GM23338 (cell line): ENCODE results near the gene GPR153. TPM values are rescaled to one million over a fixed set of nuclear protein-coding genes. Genes with fewer than 3 reads are reported as not detected.

Experiments
- ATAC-seq: fragments of 200-7000 bp; cut with Tn5 transposase; 3 replicates; pipeline ENCODE4 v1.9.1; 2020
- DNase-seq: peaks from one replicate; pipeline ENCODE4 v3.0.0-alpha.2; 2015; ENCODE audit warnings: low spot score
- H2AFZ ChIP-seq: fragments of 200-600 bp; sonication (generic); 2 replicates; pipeline ENCODE4 v1.8.0; 2016; ENCODE audit warnings: antibody characterized with exemption, mild to moderate bottlenecking, moderate library complexity
- H3F3A ChIP-seq: fragments of 200-600 bp; sonication (generic); replicated peaks from 2 replicates; pipeline ENCODE4 v1.8.0; 2017; ENCODE audit warnings: antibody characterized with exemption, mixed run types, low read depth
- H3K27ac ChIP-seq: fragments of 200-600 bp; sonication (generic); 2 replicates; pipeline ENCODE4 v1.6.1; 2016; ENCODE audit warnings: low read depth
- H3K27me3 ChIP-seq: fragments of 200-600 bp; sonication (generic); 2 replicates; pipeline ENCODE4 v1.8.0; 2016; ENCODE audit warnings: mild to moderate bottlenecking, mixed run types, moderate library complexity; ENCODE audit not compliant: insufficient read depth
- H3K36me3 ChIP-seq: fragments of 200-600 bp; sonication (generic); 2 replicates; pipeline ENCODE4 v1.8.0; 2016; ENCODE audit warnings: mild to moderate bottlenecking; ENCODE audit not compliant: insufficient read depth
- H3K4me1 ChIP-seq: fragments of 200-600 bp; sonication (generic); 2 replicates; pipeline ENCODE4 v1.8.0; 2016; ENCODE audit warnings: mild to moderate bottlenecking, moderate library complexity; ENCODE audit not compliant: insufficient read depth
- H3K4me2 ChIP-seq: fragments of 200-600 bp; sonication (generic); 2 replicates; pipeline ENCODE4 v1.7.1; 2017; ENCODE audit warnings: mixed run types
- H3K4me3 ChIP-seq: fragments of 200-600 bp; sonication (generic); 2 replicates; pipeline ENCODE4 v1.6.1; 2016; ENCODE audit warnings: mixed run types
- H3K79me2 ChIP-seq: fragments of 200-600 bp; sonication (generic); replicated peaks from 2 replicates; pipeline ENCODE4 v1.8.0; 2017; ENCODE audit warnings: mild to moderate bottlenecking; ENCODE audit not compliant: insufficient read depth
- H3K9me2 ChIP-seq: fragments of 200-600 bp; sonication (generic); 2 replicates; pipeline ENCODE4 v1.8.0; 2017; ENCODE audit not compliant: insufficient read depth
- H4K20me1 ChIP-seq: fragments of 200-600 bp; sonication (generic); replicated peaks from 2 replicates; pipeline ENCODE4 v1.8.0; 2017; ENCODE audit warnings: mild to moderate bottlenecking; ENCODE audit not compliant: insufficient read depth
- H3K27ac Mint-ChIP-seq: 2 replicates; pipeline ENCODE4 v1.8.0; 2020; ENCODE audit warnings: inconsistent platforms, mild to moderate bottlenecking, moderate library complexity, mixed read lengths
- H3K27me3 Mint-ChIP-seq: 3 replicates; pipeline ENCODE4 v1.8.0; 2022; ENCODE audit warnings: low read depth, mild to moderate bottlenecking, moderate library complexity, mixed read lengths, inconsistent platforms; ENCODE audit not compliant: insufficient read depth, poor library complexity
- H3K36me3 Mint-ChIP-seq: 3 replicates; pipeline ENCODE4 v1.8.0; 2021; ENCODE audit warnings: low read depth, mild to moderate bottlenecking, inconsistent platforms, moderate library complexity, mixed read lengths
- H3K4me1 Mint-ChIP-seq: 3 replicates; pipeline ENCODE4 v1.8.0; 2020; ENCODE audit warnings: mild to moderate bottlenecking, inconsistent platforms, mixed read lengths
- H3K4me3 Mint-ChIP-seq: 3 replicates; pipeline ENCODE4 v1.8.0; 2021; ENCODE audit warnings: moderate library complexity, mild to moderate bottlenecking, inconsistent platforms, mixed read lengths
- H3K9me3 Mint-ChIP-seq: 3 replicates; pipeline ENCODE4 v1.8.0; 2020; ENCODE audit warnings: moderate library complexity, mild to moderate bottlenecking, inconsistent platforms, mixed read lengths
- EZH2phosphoT487 ChIP-seq: fragments of 200-600 bp; sonication (generic); IDR thresholded peaks from one replicate; pipeline ENCODE4 v1.8.1; 2018; ENCODE audit warnings: antibody characterized with exemption; ENCODE audit not compliant: unreplicated experiment
- POLR2AphosphoS5 ChIP-seq: IDR thresholded peaks from 2 replicates; pipeline ENCODE4 v1.6.1; 2016; ENCODE audit warnings: antibody characterized with exemption, low read depth
- REST ChIP-seq: IDR thresholded peaks from one replicate; pipeline ENCODE4 v1.6.1; 2018; ENCODE audit warnings: antibody characterized with exemption; ENCODE audit not compliant: unreplicated experiment
- ZNF114 ChIP-seq: fragments of 250-450 bp; sonication (Bioruptor Pico); IDR thresholded peaks from 2 replicates; pipeline ENCODE4 v1.5.0; 2020; ENCODE audit warnings: mild to moderate bottlenecking, moderate library complexity
- ZNF331 ChIP-seq: fragments of 250-450 bp; sonication (Bioruptor Pico); IDR thresholded peaks from 2 replicates; pipeline ENCODE4 v1.5.0; 2020; ENCODE audit warnings: low read depth, mild to moderate bottlenecking, moderate library complexity
- polyA plus RNA-seq: library from polyadenylated mRNA; unstranded; fragments of >200 nt; fragmentation: Nextera tagmentation; extraction: Ambion mirVana; gene quantifications from 2 replicates; pipeline ENCODE4 v1.2.1, GENCODE V29; 2016
- total RNA-seq: library from RNA; depleted of rRNA; stranded (reverse); fragments of >200 nt; shearing (Covaris generic); gene quantifications from 2 replicates; pipeline ENCODE4 v1.2.3, GENCODE V29; 2014
- TF ChIP-seq, protein P1 (sequence below): fragments of 250-450 bp; sonication (Bioruptor Pico); IDR thresholded peaks from 2 replicates; pipeline ENCODE4 v1.5.0; 2020; ENCODE audit warnings: mild to moderate bottlenecking, moderate library complexity

Gene GPR153
- total and polyA plus RNA-seq, 2 experiments from 2014 or later = 1.3 to 9.0 TPM

GRCh38 chr1:6257541-6258069, 3.3 kb downstream of the GPR153 start:
- no peaks in the 10 kb centered on the region for H3K36me3 ChIP-seq

GRCh38 chr1:6256645-6257044, 4.3 kb downstream of the GPR153 start:
- no peaks in the 10 kb centered on the region for H3K79me2 ChIP-seq
- H3K4me1 ChIP-seq = no peaks in the 10 kb centered on the region; the same call in 1 of the 2 replicates
- no peak overlapping the region for H3K4me2 ChIP-seq
- Mint-ChIP-seq H3K4me3 (no peak overlapping the region), H3K4me1 (peaks cover 5% of the 10 kb centered on the region; the same call in 1 of the 3 replicates), H3K27ac (no peak overlapping the region), H3K27me3 (peaks cover 26% of the 10 kb centered on the region), H3K36me3 (no peaks in the 10 kb centered on the region; the same call in 2 of the 3 replicates), H3K9me3 (no peaks in the 10 kb centered on the region; the same call in 2 of the 3 replicates)
- ATAC-seq (no peak), DNase-seq (no peak)
- H3K27me3 ChIP-seq = peaks cover 18% of the 10 kb centered on the region
- H3F3A ChIP-seq = peaks cover 11% of the 10 kb centered on the region; the same call in 1 of the 2 replicates
- H3K27ac ChIP-seq = no peak overlapping the region
- no peak for TF ChIP-seq POLR2AphosphoS5
- TF ChIP-seq REST = no peak
- H4K20me1 ChIP-seq = no peaks in the 10 kb centered on the region; the same call in 1 of the 2 replicates
- H3K4me3 ChIP-seq = no peak overlapping the region
- H3K36me3 ChIP-seq = no peaks in the 10 kb centered on the region
- no peak overlapping the region for H2AFZ ChIP-seq
- no peaks in the 10 kb centered on the region for H3K9me2 ChIP-seq

More at GRCh38 chr1:6257541-6258069, 3.3 kb downstream of the GPR153 start:
- Mint-ChIP-seq H3K27me3 (peaks cover 26% of the 10 kb centered on the region), H3K27ac (no peak overlapping the region), H3K4me3 (no peak overlapping the region), H3K9me3 (no peaks in the 10 kb centered on the region; the same call in 2 of the 3 replicates), H3K36me3 (no peaks in the 10 kb centered on the region; the same call in 2 of the 3 replicates), H3K4me1 (peaks cover 8% of the 10 kb centered on the region; the same call in 2 of the 3 replicates)
- H3K4me1 ChIP-seq = no peaks in the 10 kb centered on the region; the same call in 1 of the 2 replicates
- peaks cover 21% of the 10 kb centered on the region for H3K27me3 ChIP-seq
- H4K20me1 ChIP-seq = no peaks in the 10 kb centered on the region; the same call in 1 of the 2 replicates
- no peak for ATAC-seq
- TF ChIP-seq ZNF114 (CRISPR knock-in tag) = no peak
- H3K4me3 ChIP-seq = no peak overlapping the region
- H3K4me2 ChIP-seq = no peak overlapping the region
- no peaks in the 10 kb centered on the region for H3K79me2 ChIP-seq
- H3F3A ChIP-seq = peaks cover 17% of the 10 kb centered on the region
- no peak for DNase-seq
- no peak overlapping the region for H2AFZ ChIP-seq
- H3K9me2 ChIP-seq = no peaks in the 10 kb centered on the region
- no peak overlapping the region for H3K27ac ChIP-seq

DNA sequence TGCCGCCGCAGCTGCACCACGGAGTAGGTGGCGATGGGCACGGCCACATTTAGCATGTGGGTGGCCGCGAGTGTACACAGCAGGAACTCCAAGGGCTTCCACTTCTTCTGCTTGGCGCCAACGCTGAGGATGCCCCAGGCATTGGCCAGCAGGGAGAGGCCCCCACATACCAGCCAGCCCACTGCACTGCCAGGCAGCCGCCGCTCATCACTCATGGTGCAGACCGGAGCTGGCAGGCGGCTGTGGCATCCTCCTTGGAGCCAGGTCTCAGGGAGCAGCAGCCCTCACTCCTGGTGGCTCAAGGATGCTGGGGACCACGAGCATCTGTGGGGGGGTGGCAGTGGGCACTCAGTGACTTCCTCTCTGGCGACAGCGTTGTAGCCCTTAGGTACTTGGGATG, 6.2 kb downstream of the GPR153 start:
- Mint-ChIP-seq H3K4me3 (no peak overlapping the region), H3K27ac (no peak overlapping the region), H3K27me3 (peaks cover 38% of the 10 kb centered on the region), H3K4me1 (peaks cover 5% of the 10 kb centered on the region; the same call in 1 of the 3 replicates), H3K36me3 (no peaks in the 10 kb centered on the region; the same call in 2 of the 3 replicates), H3K9me3 (no peaks in the 10 kb centered on the region; the same call in 2 of the 3 replicates)
- no peak for ATAC-seq
- no peak overlapping the region for H3K27ac ChIP-seq
- H3K4me1 ChIP-seq = no peaks in the 10 kb centered on the region
- H3K36me3 ChIP-seq = no peaks in the 10 kb centered on the region
- no peak for DNase-seq
- H4K20me1 ChIP-seq = no peaks in the 10 kb centered on the region; the same call in 1 of the 2 replicates
- H3K4me2 ChIP-seq = no peak overlapping the region
- no peak overlapping the region for H2AFZ ChIP-seq
- H3K27me3 ChIP-seq = peaks cover 32% of the 10 kb centered on the region
- H3F3A ChIP-seq = 0 out of 2 replicates have a peak, but pooled peaks cover 8% of the 10 kb centered on the region
- H3K4me3 ChIP-seq = no peak overlapping the region
- no peaks in the 10 kb centered on the region for H3K9me2 ChIP-seq
- H3K79me2 ChIP-seq = no peaks in the 10 kb centered on the region
- TF ChIP-seq ZNF331 (CRISPR knock-in tag) = no peak
- TF ChIP-seq, protein P1, sequence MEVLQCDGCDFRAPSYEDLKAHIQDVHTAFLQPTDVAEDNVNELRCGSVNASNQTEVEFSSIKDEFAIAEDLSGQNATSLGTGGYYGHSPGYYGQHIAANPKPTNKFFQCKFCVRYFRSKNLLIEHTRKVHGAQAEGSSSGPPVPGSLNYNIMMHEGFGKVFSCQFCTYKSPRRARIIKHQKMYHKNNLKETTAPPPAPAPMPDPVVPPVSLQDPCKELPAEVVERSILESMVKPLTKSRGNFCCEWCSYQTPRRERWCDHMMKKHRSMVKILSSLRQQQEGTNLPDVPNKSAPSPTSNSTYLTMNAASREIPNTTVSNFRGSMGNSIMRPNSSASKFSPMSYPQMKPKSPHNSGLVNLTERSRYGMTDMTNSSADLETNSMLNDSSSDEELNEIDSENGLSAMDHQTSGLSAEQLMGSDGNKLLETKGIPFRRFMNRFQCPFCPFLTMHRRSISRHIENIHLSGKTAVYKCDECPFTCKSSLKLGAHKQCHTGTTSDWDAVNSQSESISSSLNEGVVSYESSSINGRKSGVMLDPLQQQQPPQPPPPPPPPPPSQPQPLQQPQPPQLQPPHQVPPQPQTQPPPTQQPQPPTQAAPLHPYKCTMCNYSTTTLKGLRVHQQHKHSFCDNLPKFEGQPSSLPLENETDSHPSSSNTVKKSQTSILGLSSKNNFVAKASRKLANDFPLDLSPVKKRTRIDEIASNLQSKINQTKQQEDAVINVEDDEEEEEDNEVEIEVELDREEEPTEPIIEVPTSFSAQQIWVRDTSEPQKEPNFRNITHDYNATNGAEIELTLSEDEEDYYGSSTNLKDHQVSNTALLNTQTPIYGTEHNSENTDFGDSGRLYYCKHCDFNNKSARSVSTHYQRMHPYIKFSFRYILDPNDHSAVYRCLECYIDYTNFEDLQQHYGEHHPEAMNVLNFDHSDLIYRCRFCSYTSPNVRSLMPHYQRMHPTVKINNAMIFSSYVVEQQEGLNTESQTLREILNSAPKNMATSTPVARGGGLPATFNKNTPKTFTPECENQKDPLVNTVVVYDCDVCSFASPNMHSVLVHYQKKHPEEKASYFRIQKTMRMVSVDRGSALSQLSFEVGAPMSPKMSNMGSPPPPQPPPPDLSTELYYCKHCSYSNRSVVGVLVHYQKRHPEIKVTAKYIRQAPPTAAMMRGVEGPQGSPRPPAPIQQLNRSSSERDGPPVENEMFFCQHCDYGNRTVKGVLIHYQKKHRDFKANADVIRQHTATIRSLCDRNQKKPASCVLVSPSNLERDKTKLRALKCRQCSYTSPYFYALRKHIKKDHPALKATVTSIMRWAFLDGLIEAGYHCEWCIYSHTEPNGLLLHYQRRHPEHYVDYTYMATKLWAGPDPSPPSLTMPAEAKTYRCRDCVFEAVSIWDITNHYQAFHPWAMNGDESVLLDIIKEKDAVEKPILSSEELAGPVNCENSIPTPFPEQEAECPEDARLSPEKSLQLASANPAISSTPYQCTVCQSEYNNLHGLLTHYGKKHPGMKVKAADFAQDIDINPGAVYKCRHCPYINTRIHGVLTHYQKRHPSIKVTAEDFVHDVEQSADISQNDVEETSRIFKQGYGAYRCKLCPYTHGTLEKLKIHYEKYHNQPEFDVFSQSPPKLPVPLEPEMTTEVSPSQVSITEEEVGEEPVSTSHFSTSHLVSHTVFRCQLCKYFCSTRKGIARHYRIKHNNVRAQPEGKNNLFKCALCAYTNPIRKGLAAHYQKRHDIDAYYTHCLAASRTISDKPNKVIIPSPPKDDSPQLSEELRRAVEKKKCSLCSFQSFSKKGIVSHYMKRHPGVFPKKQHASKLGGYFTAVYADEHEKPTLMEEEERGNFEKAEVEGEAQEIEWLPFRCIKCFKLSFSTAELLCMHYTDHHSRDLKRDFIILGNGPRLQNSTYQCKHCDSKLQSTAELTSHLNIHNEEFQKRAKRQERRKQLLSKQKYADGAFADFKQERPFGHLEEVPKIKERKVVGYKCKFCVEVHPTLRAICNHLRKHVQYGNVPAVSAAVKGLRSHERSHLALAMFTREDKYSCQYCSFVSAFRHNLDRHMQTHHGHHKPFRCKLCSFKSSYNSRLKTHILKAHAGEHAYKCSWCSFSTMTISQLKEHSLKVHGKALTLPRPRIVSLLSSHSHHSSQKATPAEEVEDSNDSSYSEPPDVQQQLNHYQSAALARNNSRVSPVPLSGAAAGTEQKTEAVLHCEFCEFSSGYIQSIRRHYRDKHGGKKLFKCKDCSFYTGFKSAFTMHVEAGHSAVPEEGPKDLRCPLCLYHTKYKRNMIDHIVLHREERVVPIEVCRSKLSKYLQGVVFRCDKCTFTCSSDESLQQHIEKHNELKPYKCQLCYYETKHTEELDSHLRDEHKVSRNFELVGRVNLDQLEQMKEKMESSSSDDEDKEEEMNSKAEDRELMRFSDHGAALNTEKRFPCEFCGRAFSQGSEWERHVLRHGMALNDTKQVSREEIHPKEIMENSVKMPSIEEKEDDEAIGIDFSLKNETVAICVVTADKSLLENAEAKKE (CRISPR knock-in tag) = no peak
- TF ChIP-seq EZH2phosphoT487 = no peak
- no peak for TF ChIP-seq POLR2AphosphoS5
